ENCODE data around the gene ZNF804B. TPM values are rescaled to one million over a fixed set of nuclear protein-coding genes. Genes with fewer than 3 reads are reported as not detected.
A peak's percentile ranks its signal among the peaks of the same experiment; 100 is the strongest.

The ZNF804B gene
- not detected for total RNA-seq

DNA sequence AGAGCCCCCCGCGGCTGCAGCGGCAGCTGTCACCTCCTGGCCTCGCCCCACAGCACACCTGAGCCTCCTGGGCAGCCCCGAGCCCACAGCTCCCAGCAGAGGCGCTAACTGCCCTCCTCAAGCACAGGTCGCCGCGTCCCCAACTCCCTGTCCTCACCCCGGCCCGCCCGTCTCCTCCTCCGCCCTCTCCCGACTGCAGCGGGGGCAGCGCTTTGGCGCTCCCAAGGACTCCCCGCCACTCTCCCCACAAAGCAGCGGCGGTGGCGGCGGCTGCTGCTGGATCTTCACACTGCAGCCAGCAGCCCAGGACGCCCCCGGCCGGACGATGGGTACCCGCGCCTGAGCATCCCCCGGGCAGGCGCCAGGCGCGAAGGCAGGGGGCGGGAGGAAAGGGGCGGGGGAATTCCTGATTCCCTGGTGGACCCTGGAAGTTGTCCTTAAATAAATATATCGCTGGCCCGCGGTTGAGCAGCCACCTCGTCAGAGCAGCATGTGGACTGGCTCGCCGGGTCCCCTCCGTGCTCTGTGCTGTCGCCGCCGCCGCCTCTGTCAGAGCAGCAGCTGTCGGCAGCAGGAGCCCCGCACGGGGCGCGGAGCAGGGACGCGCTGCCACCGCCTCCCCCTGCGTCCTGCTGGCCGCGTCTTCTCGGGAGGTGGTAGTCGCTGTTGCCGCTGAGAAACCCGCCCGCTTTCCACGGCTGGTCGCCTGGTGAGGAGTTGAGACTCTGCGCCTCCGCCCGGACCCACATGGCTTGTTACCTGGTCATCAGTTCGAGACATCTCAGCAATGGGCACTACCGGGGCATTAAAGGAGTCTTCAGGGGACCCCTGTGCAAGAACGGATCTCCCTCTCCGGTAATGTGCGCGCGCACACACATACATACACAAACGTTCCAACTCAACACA is at the start of gene ZNF804B:
TSS of gene ZNF804B (plus strand) at position 471 of the 906 bp plus-strand sequence. CDS start at position 748, 277 bp downstream.
- Mint-ChIP-seq H3K9me3 (ENCODE audit: insufficient read depth) (no peaks in the 10 kb centered on the region), H3K27ac (no peak within 1 kb of the TSS), H3K36me3 (ENCODE audit: low read depth) (no peaks in the 10 kb centered on the region), H3K4me1 (ENCODE audit: low read depth) (peaks cover 3% of the 10 kb centered on the region), H3K27me3 (ENCODE audit: low read depth) (peaks cover 37% of the 10 kb centered on the region), H3K4me3 (no peak within 1 kb of the TSS)
- ATAC-seq: peak; percentile 57
- ChIA-PET CTCF (no interaction called here), POLR2A (no interaction called here)
- DNase-seq: no peak

- Mint-ChIP-seq H3K4me1 (ENCODE audit: low read depth) (no peaks in the 10 kb centered on the region), H3K27me3 (ENCODE audit: low read depth) (no peaks in the 10 kb centered on the region), H3K4me3 (no peak overlapping the region), H3K27ac (no peak overlapping the region), H3K36me3 (ENCODE audit: low read depth) (no peaks in the 10 kb centered on the region), H3K9me3 (ENCODE audit: insufficient read depth) (no peaks in the 10 kb centered on the region)
- ATAC-seq (no peak), DNase-seq (no peak)
- ChIA-PET POLR2A (no interaction called here), CTCF (no interaction called here)
Measured at GRCh38 chr7:88735920-88736319, 23.6 kb upstream of the ZNF804B start.

- no peaks in the 10 kb centered on the region for H3K36me3 Mint-ChIP-seq (ENCODE audit: low read depth)
- H3K27me3 Mint-ChIP-seq (ENCODE audit: low read depth): no peaks in the 10 kb centered on the region
- H3K9me3 Mint-ChIP-seq (ENCODE audit: insufficient read depth): no peaks in the 10 kb centered on the region
- DNase-seq: no peak
- ChIA-PET CTCF (no interaction called here), POLR2A (no interaction called here)
- H3K4me3 Mint-ChIP-seq: no peak overlapping the region
- H3K27ac Mint-ChIP-seq: no peak overlapping the region
- no peaks in the 10 kb centered on the region for H3K4me1 Mint-ChIP-seq (ENCODE audit: low read depth)
- no peak for ATAC-seq
Measured at GRCh38 chr7:88737632-88738031, 21.9 kb upstream of the ZNF804B start.

- no peak overlapping the region for H3K4me3 Mint-ChIP-seq
- H3K9me3 Mint-ChIP-seq (ENCODE audit: insufficient read depth): no peaks in the 10 kb centered on the region
- H3K36me3 Mint-ChIP-seq (ENCODE audit: low read depth): no peaks in the 10 kb centered on the region
- no peaks in the 10 kb centered on the region for H3K4me1 Mint-ChIP-seq (ENCODE audit: low read depth)
- ChIA-PET POLR2A (no interaction called here), CTCF (no interaction called here)
- no peak for DNase-seq
- no peaks in the 10 kb centered on the region for H3K27me3 Mint-ChIP-seq (ENCODE audit: low read depth)
- no peak overlapping the region for H3K27ac Mint-ChIP-seq
- no peak for ATAC-seq
Measured at GRCh38 chr7:88746126-88746525, 13.4 kb upstream of the ZNF804B start.

DNA sequence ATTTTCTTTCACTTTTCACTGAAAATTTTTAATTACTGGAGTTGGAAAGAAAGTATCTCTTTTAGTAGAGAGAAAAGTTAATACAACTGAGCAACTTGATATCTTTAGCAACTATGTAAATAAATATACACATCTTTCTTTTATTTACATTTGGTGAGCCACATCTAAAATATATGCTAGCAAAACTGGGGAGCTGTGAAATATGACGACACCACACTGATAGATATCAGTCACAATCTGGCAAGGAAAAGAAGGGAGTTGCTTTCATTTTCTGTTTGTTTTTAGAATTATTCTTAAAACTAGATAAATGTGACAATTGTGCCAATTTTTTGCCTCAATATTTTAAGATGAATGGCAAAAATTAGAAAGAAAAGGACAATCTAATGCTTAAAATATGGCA is 2.7 kb upstream of the ZNF804B start:
- Mint-ChIP-seq H3K27me3 (ENCODE audit: low read depth) (peaks cover 43% of the 10 kb centered on the region), H3K9me3 (ENCODE audit: insufficient read depth) (no peaks in the 10 kb centered on the region), H3K4me3 (no peak overlapping the region), H3K4me1 (ENCODE audit: low read depth) (peaks cover 3% of the 10 kb centered on the region), H3K27ac (no peak overlapping the region), H3K36me3 (ENCODE audit: low read depth) (no peaks in the 10 kb centered on the region)
- ChIA-PET CTCF (no interaction called here), POLR2A (no interaction called here)
- DNase-seq: no peak
- ATAC-seq: no peak

DNA sequence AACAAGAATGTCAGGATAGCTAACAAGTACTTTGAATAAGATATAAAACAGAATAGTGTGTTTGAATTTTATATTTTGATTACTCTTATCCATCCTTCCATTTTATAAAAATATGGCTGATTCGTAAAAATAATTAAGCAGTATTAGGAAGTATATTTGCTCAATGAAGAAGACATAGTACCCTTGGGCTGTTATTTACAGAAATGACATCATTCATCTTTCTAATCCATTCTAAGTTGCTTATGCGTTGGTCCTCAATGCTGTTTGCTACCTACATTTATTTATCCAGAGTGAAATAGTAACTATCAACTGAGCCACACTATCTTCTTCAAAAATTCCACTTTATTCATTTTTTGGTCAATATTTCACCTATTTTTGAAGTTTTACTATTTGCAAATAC is 2.1 kb upstream of the ZNF804B start:
- POLR2A ChIA-PET: no interaction called here
- DNase-seq: no peak
- Mint-ChIP-seq H3K27me3 (ENCODE audit: low read depth) (peaks cover 41% of the 10 kb centered on the region), H3K27ac (no peak overlapping the region), H3K36me3 (ENCODE audit: low read depth) (no peaks in the 10 kb centered on the region), H3K9me3 (ENCODE audit: insufficient read depth) (no peaks in the 10 kb centered on the region), H3K4me1 (ENCODE audit: low read depth) (peaks cover 3% of the 10 kb centered on the region), H3K4me3 (no peak overlapping the region)
- CTCF ChIA-PET: no interaction called here
- no peak for ATAC-seq

- H3K4me1 Mint-ChIP-seq (ENCODE audit: low read depth): peaks cover 3% of the 10 kb centered on the region
- no peaks in the 10 kb centered on the region for H3K9me3 Mint-ChIP-seq (ENCODE audit: insufficient read depth)
- H3K36me3 Mint-ChIP-seq (ENCODE audit: low read depth): no peaks in the 10 kb centered on the region
- ATAC-seq (no peak), DNase-seq (no peak)
- ChIA-PET CTCF (no interaction called here), POLR2A (interaction anchor here (0.6 kb wide), 1 partner anchor 28 kb away, joined by 3 read pairs; no protein-coding TSS in a partner anchor)
- peaks cover 38% of the 10 kb centered on the region for H3K27me3 Mint-ChIP-seq (ENCODE audit: low read depth)
- H3K27ac Mint-ChIP-seq: no peak overlapping the region
- no peak overlapping the region for H3K4me3 Mint-ChIP-seq
Measured at GRCh38 chr7:88758381-88759229, 895 bp upstream of the ZNF804B start.

GRCh38 chr7:88760136-88760515 is 626 bp downstream of the ZNF804B start:
- Mint-ChIP-seq H3K4me1 (ENCODE audit: low read depth) (peaks cover 3% of the 10 kb centered on the region), H3K4me3 (no peak overlapping the region), H3K36me3 (ENCODE audit: low read depth) (no peaks in the 10 kb centered on the region), H3K9me3 (ENCODE audit: insufficient read depth) (no peaks in the 10 kb centered on the region), H3K27me3 (ENCODE audit: low read depth) (peaks cover 36% of the 10 kb centered on the region), H3K27ac (no peak overlapping the region)
- ChIA-PET POLR2A (no interaction called here), CTCF (no interaction called here)
- ATAC-seq: no peak
- no peak for DNase-seq

GRCh38 chr7:88761779-88762178 is 2.3 kb downstream of the ZNF804B start:
- Mint-ChIP-seq H3K4me3 (no peak overlapping the region), H3K27me3 (ENCODE audit: low read depth) (peaks cover 30% of the 10 kb centered on the region), H3K27ac (no peak overlapping the region), H3K36me3 (ENCODE audit: low read depth) (no peaks in the 10 kb centered on the region), H3K9me3 (ENCODE audit: insufficient read depth) (no peaks in the 10 kb centered on the region), H3K4me1 (ENCODE audit: low read depth) (peaks cover 3% of the 10 kb centered on the region)
- ATAC-seq (no peak), DNase-seq (no peak)
- ChIA-PET CTCF (no interaction called here), POLR2A (no interaction called here)

DNA sequence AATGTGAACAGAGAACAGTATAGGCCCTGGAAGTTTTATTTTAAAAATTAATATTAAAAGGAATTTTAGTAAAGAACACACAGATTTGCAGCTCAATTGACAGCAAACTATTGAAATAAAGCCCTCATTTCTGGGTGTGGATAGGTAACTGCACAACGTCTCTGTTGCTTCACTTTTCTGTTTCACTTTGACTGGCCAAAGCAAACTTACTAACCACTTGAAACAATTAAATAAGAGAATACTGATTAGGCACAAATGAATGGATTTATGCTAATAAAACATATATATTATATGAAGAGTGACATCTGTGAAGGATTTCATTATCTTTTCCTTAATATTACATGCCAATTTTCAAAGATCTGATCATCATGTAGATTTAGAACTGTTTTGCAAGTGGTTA is 11.9 kb downstream of the ZNF804B start:
- DNase-seq (no peak), ATAC-seq (no peak)
- Mint-ChIP-seq H3K36me3 (ENCODE audit: low read depth) (no peaks in the 10 kb centered on the region), H3K27ac (no peak overlapping the region), H3K9me3 (ENCODE audit: insufficient read depth) (no peaks in the 10 kb centered on the region), H3K27me3 (ENCODE audit: low read depth) (peaks cover 3% of the 10 kb centered on the region), H3K4me1 (ENCODE audit: low read depth) (no peaks in the 10 kb centered on the region), H3K4me3 (no peak overlapping the region)
- ChIA-PET POLR2A (no interaction called here), CTCF (no interaction called here)

DNA sequence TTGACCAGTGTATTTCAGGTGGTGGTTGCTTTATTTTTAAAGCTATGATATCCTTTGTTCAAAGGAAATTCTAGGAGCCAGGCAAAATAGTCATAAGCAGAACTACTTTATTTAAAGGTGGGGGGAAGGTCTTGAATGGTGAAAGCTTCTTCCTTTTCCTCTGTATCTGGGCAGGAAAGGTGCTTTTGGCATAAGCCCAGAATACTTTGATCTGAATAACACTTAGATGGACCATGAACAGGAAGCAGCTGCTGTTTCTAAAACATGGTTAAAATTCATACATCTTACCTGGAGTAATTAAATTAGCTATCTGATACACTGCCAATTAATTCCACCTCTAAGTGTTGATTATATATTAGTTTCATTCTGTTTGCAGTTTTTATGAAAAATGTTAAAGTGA is 13.3 kb downstream of the ZNF804B start:
- POLR2A ChIA-PET: no interaction called here
- Mint-ChIP-seq H3K27ac (no peak overlapping the region), H3K36me3 (ENCODE audit: low read depth) (no peaks in the 10 kb centered on the region), H3K4me3 (no peak overlapping the region), H3K27me3 (ENCODE audit: low read depth) (no peaks in the 10 kb centered on the region), H3K4me1 (ENCODE audit: low read depth) (no peaks in the 10 kb centered on the region), H3K9me3 (ENCODE audit: insufficient read depth) (no peaks in the 10 kb centered on the region)
- CTCF ChIA-PET: no interaction called here
- no peak for ATAC-seq
- no peak for DNase-seq

- Mint-ChIP-seq H3K4me1 (ENCODE audit: low read depth) (no peaks in the 10 kb centered on the region), H3K27me3 (ENCODE audit: low read depth) (no peaks in the 10 kb centered on the region), H3K36me3 (ENCODE audit: low read depth) (no peaks in the 10 kb centered on the region), H3K9me3 (ENCODE audit: insufficient read depth) (no peaks in the 10 kb centered on the region), H3K27ac (no peak overlapping the region), H3K4me3 (no peak overlapping the region)
- ChIA-PET POLR2A (no interaction called here), CTCF (interaction anchor here (1.3 kb wide), 1 partner anchor 15 kb away, joined by 3 read pairs; no protein-coding TSS in a partner anchor)
- no peak for DNase-seq
- no peak for ATAC-seq
Measured at GRCh38 chr7:88775838-88776237, 16.3 kb downstream of the ZNF804B start.

Measured in activated CD8-positive, alpha-beta T cell treated with anti-CD3 and anti-CD28 coated beads, Interleukin-2, amount 10 ng/mL, durations not matched to agents 7 days and 5 days (primary cell).